H1 (cell line): ENCODE data around the gene STX18. TPM values are rescaled to one million over a fixed set of nuclear protein-coding genes. Genes with fewer than 3 reads are reported as not detected.

Experiments used
- CTCF ChIA-PET: fragments of 300-600 bp; sonication (Branson Sonifier 250); formaldehyde crosslinking; loops from one replicate; lab custom pipeline; 2021; ENCODE audit not compliant: partially characterized antibody; lab: Charles Lee
- POLR2A ChIA-PET: fragments of 300-600 bp; sonication (Branson Sonifier 250); formaldehyde crosslinking; loops from one replicate; lab custom pipeline; 2021; ENCODE audit warnings: inconsistent platforms; ENCODE audit not compliant: partially characterized antibody; lab: Charles Lee
- DNase-seq, 2 experiments: peaks; one replicate each; pipeline versions ENCODE4 v3.0.0 to v3.0.0-alpha.2; 2010 to 2022; ENCODE audit warnings: low spot score in 2 of 2, low read depth in 1 of 2, mixed read lengths in 1 of 2
- FAIRE-seq: peaks from 2 replicates; lab custom pipeline; 2011; peaks lifted over from hg19 to GRCh38; lab: Jason Lieb, UNC
- H2AFZ ChIP-seq: 2 replicates; pipeline ENCODE4 v1.8.1; 2012; ENCODE audit warnings: low read length, inconsistent platforms
- H2AK5ac ChIP-seq: 2 replicates; pipeline ENCODE4 v1.6.1; 2013; ENCODE audit warnings: low read depth, low read length
- H2BK120ac ChIP-seq: replicated peaks from 2 replicates; pipeline ENCODE3; 2013; ENCODE audit warnings: low read depth, low read length, inconsistent platforms
- H2BK12ac ChIP-seq: 2 replicates; pipeline ENCODE4 v1.6.1; 2013; ENCODE audit warnings: low read depth, low read length
- H2BK15ac ChIP-seq: 2 replicates; pipeline ENCODE4 v1.6.1; 2013; ENCODE audit warnings: low read length
- H2BK20ac ChIP-seq: 2 replicates; pipeline ENCODE4 v1.6.1; 2013; ENCODE audit warnings: low read length
- H2BK5ac ChIP-seq: 2 replicates; pipeline ENCODE4 v1.6.1; 2013; ENCODE audit warnings: low read depth, low read length
- H3K14ac ChIP-seq: 2 replicates; pipeline ENCODE4 v1.6.1; 2013; ENCODE audit warnings: inconsistent platforms; ENCODE audit not compliant: insufficient read length
- H3K18ac ChIP-seq: 2 replicates; pipeline ENCODE4 v1.6.1; 2013; ENCODE audit warnings: low read length; ENCODE audit errors: extremely low read depth
- H3K23ac ChIP-seq: 2 replicates; pipeline ENCODE4 v1.6.1; 2013; ENCODE audit warnings: inconsistent platforms; ENCODE audit not compliant: insufficient read length
- H3K23me2 ChIP-seq: 2 replicates; pipeline ENCODE4 v1.6.1; 2013; ENCODE audit warnings: low read depth, low read length
- H3K27ac ChIP-seq: 2 replicates; pipeline ENCODE4 v1.6.1; 2011; ENCODE audit warnings: low read depth, low read length, inconsistent platforms
- H3K27me3 ChIP-seq, 4 experiments: replicated peaks in 1 of 4; 1 replicate in 1 of 4; 2 replicates in 3 of 4; pipeline versions ENCODE4 v1.6.1 to v1.8.1; 2011 to 2013; ENCODE audit warnings: low read length in 3 of 4, mild to moderate bottlenecking in 3 of 4, inconsistent platforms in 2 of 4, mixed read lengths in 2 of 4, moderate library complexity in 1 of 4; ENCODE audit not compliant: control insufficient read depth in 3 of 4, insufficient read depth in 3 of 4; ENCODE audit errors: extremely low read depth in 1 of 4
- H3K36me3 ChIP-seq, 4 experiments: 2 replicates each; pipeline versions ENCODE4 v1.6.1 to v1.8.1; 2011 to 2013; ENCODE audit warnings: mild to moderate bottlenecking in 4 of 4, low read length in 3 of 4, moderate library complexity in 2 of 4, control low read depth in 1 of 4, inconsistent platforms in 1 of 4; ENCODE audit not compliant: insufficient read depth in 4 of 4, control insufficient read depth in 2 of 4
- H3K4ac ChIP-seq: replicated peaks from 2 replicates; pipeline ENCODE3; 2013; ENCODE audit warnings: low read length, low read depth, mixed read lengths, inconsistent platforms; ENCODE audit not compliant: insufficient read length
- H3K4me1 ChIP-seq, 4 experiments: replicated peaks in 1 of 4; 1 replicate in 1 of 4; 2 replicates in 3 of 4; pipeline versions ENCODE4 v1.6.1 to v1.8.1; 2011 to 2013; ENCODE audit warnings: low read length in 3 of 4, inconsistent platforms in 2 of 4, mixed read lengths in 1 of 4; ENCODE audit not compliant: insufficient read depth in 4 of 4, control insufficient read depth in 3 of 4
- H3K4me2 ChIP-seq, 2 experiments: 2 replicates each; pipeline versions ENCODE4 v1.6.1 to v1.8.1; 2011 to 2013; ENCODE audit warnings: low read depth in 2 of 2, low read length in 2 of 2, control low read depth in 1 of 2, inconsistent platforms in 1 of 2, mild to moderate bottlenecking in 1 of 2; ENCODE audit not compliant: insufficient read depth in 1 of 2
- H3K4me3 ChIP-seq, 4 experiments: fragments of 200-600, 300-600 bp in 1 of 4; sonication (generic), shearing (Covaris generic), sonication (Bioruptor Twin) in 1 of 4; 2 replicates each; pipeline versions ENCODE4 v1.5.1 to v1.8.1; 2011 to 2016; ENCODE audit warnings: low read length in 4 of 4, low read depth in 3 of 4, control low read depth in 2 of 4, inconsistent platforms in 2 of 4, mild to moderate bottlenecking in 2 of 4, mixed read lengths in 1 of 4, moderate library complexity in 1 of 4; ENCODE audit not compliant: insufficient read depth in 2 of 4; ENCODE audit errors: extremely low read depth in 1 of 4
- H3K56ac ChIP-seq: replicated peaks from 2 replicates; pipeline ENCODE3; 2013; ENCODE audit warnings: low read depth, mild to moderate bottlenecking, mixed read lengths, low read length, inconsistent platforms; ENCODE audit not compliant: insufficient read length
- H3K79me1 ChIP-seq: 2 replicates; pipeline ENCODE4 v1.6.1; 2013; ENCODE audit warnings: low read depth, low read length, control low read depth
- H3K79me2 ChIP-seq, 2 experiments: 2 replicates each; pipeline versions ENCODE4 v1.6.1 to v1.8.1; 2012 to 2013; ENCODE audit warnings: low read length in 2 of 2, mild to moderate bottlenecking in 2 of 2, inconsistent platforms in 1 of 2; ENCODE audit not compliant: insufficient read depth in 2 of 2, control insufficient read depth in 1 of 2
- H3K9ac ChIP-seq, 4 experiments: replicated peaks in 1 of 4; 1 replicate in 1 of 4; 2 replicates in 3 of 4; pipeline versions ENCODE4 v1.6.1 to v1.8.1; 2011 to 2013; ENCODE audit warnings: low read depth in 3 of 4, low read length in 3 of 4, control low read depth in 2 of 4, mild to moderate bottlenecking in 2 of 4, moderate library complexity in 2 of 4, inconsistent platforms in 1 of 4; ENCODE audit errors: extremely low read depth in 1 of 4
- H3K9me3 ChIP-seq, 2 experiments: 2 replicates each; pipeline versions ENCODE4 v1.6.1 to v1.8.1; 2012 to 2013; ENCODE audit warnings: mild to moderate bottlenecking in 2 of 2, moderate library complexity in 2 of 2, control low read depth in 1 of 2, inconsistent platforms in 1 of 2, low read depth in 1 of 2, low read length in 1 of 2, mixed read lengths in 1 of 2; ENCODE audit not compliant: insufficient read depth in 2 of 2
- H4K20me1 ChIP-seq, 2 experiments: replicated peaks in 1 of 2; 2 replicates each; pipeline versions ENCODE3 to v1.8.1; 2011 to 2013; ENCODE audit warnings: inconsistent platforms in 2 of 2, low read length in 2 of 2, mild to moderate bottlenecking in 1 of 2; ENCODE audit not compliant: insufficient read depth in 2 of 2, control insufficient read depth in 1 of 2
- H4K5ac ChIP-seq: 2 replicates; pipeline ENCODE4 v1.6.1; 2013; ENCODE audit warnings: low read length, low read depth, mixed read lengths, inconsistent platforms; ENCODE audit not compliant: insufficient read length
- H4K8ac ChIP-seq: 2 replicates; pipeline ENCODE4 v1.8.0; 2013; ENCODE audit warnings: mild to moderate bottlenecking, moderate library complexity, low read length, inconsistent platforms; ENCODE audit not compliant: insufficient read depth; ENCODE audit errors: extremely low read depth
- H4K91ac ChIP-seq: replicated peaks from 2 replicates; pipeline ENCODE3; 2013; ENCODE audit warnings: low read length, mixed read lengths, inconsistent platforms; ENCODE audit not compliant: insufficient read length
- CEBPB ChIP-seq: IDR thresholded peaks from 2 replicates; pipeline ENCODE4 v1.6.1; 2012; ENCODE audit warnings: low read depth, low read length
- JUN ChIP-seq: IDR thresholded peaks from 2 replicates; pipeline ENCODE4 v1.6.1; 2011; ENCODE audit warnings: low read depth, mild to moderate bottlenecking, improper control_type of control experiment, low read length
- POU5F1 ChIP-seq: IDR thresholded peaks from 2 replicates; pipeline ENCODE4 v1.6.1; 2011; ENCODE audit warnings: low read depth, mild to moderate bottlenecking, low read length, moderate library complexity
- RFX5 ChIP-seq: IDR thresholded peaks from 2 replicates; pipeline ENCODE4 v1.6.1; 2011; ENCODE audit warnings: low read depth, low read length, improper control_type of control experiment, borderline replicate concordance
- RNF2 ChIP-seq: fragments of 200-900, 300-1000 bp; sonication (generic); IDR thresholded peaks from 2 replicates; pipeline ENCODE4 v1.7.1; 2016; ENCODE audit warnings: borderline replicate concordance, low read depth, mild to moderate bottlenecking, antibody characterized with exemption, low read length; ENCODE audit not compliant: poor library complexity, severe bottlenecking; ENCODE audit errors: missing control alignments
- RXRA ChIP-seq: IDR thresholded peaks from 2 replicates; pipeline ENCODE4 v1.6.1; 2011; ENCODE audit warnings: low read depth, mild to moderate bottlenecking, low read length, moderate library complexity; ENCODE audit not compliant: insufficient read depth
- SIN3A ChIP-seq, 2 experiments: IDR thresholded peaks in 1 of 2; conservative IDR thresholded peaks in 1 of 2; 2 replicates each; pipeline ENCODE4 v1.6.1; 2011 to 2012; ENCODE audit warnings: low read length in 2 of 2, improper control_type of control experiment in 1 of 2, low read depth in 1 of 2, mild to moderate bottlenecking in 1 of 2
- TCF12 ChIP-seq: IDR thresholded peaks from 2 replicates; pipeline ENCODE4 v1.6.1; 2011; ENCODE audit warnings: low read depth, mild to moderate bottlenecking, low read length
- WGBS, 2 experiments: shearing (Covaris generic) in 1 of 2; methylation state at CpG; one replicate each; pipeline versions ENCODE4 v1.1.6 to v1.1.7; 2013 to 2015; ENCODE audit warnings: low lambda C conversion rate in 2 of 2, mixed read lengths in 2 of 2, inconsistent platforms in 1 of 2, low coverage in 1 of 2, missing lambda C conversion rate in 1 of 2; ENCODE audit not compliant: insufficient replicate concordance in 2 of 2, insufficient coverage in 1 of 2, insufficient read length in 1 of 2; ENCODE audit errors: extremely low coverage in 1 of 2, missing lambda C conversion rate in 1 of 2; 5-methylcytosine and 5-hydroxymethylcytosine counted together
- polyA plus RNA-seq, 7 experiments: library from polyadenylated mRNA; depleted of rRNA in 3 of 7; stranded (reverse) in 5 of 7; unstranded in 2 of 7; fragments of >200 nt in 5 of 7; fragments of 200-250 nt in 2 of 7; gene quantifications; 1 replicate in 5 of 7; 2 replicates in 1 of 7; 4 replicates in 1 of 7; pipeline versions ENCODE4 v1.2.1 to v1.2.3, GENCODE V29; 2011 to 2013; ENCODE audit warnings: missing spikeins in 2 of 7, mixed read lengths in 2 of 7
- total RNA-seq: library from RNA; stranded (reverse); fragmentation: NEBNext Ultra II Directional; extraction: Animal tissue kit (Norgen Biotek cat#: 25700); gene quantifications from 2 replicates; pipeline ENCODE4 v1.2.1, GENCODE V29; 2021
- TF ChIP-seq, protein P1 (sequence below): IDR thresholded peaks from 2 replicates; pipeline ENCODE4 v1.6.1; 2012; ENCODE audit warnings: inconsistent platforms
- TF ChIP-seq, protein P2 (sequence below), 3 experiments: IDR thresholded peaks; 1 replicate in 2 of 3; 2 replicates in 1 of 3; pipeline versions ENCODE4 v1.5.1 to v1.6.1; 2011; ENCODE audit warnings: low read length in 3 of 3, mild to moderate bottlenecking in 3 of 3, inconsistent platforms in 2 of 3, low read depth in 1 of 3, moderate library complexity in 1 of 3; ENCODE audit not compliant: insufficient read depth in 1 of 3; ENCODE audit errors: control extremely low read depth in 1 of 3

The STX18 gene
- total and polyA plus RNA-seq, 2 of the 8 experiments (the other 6 are each of a cell fraction or from before 2014, with no cell fraction given), result 14.6 to 18.3 TPM

DNA sequence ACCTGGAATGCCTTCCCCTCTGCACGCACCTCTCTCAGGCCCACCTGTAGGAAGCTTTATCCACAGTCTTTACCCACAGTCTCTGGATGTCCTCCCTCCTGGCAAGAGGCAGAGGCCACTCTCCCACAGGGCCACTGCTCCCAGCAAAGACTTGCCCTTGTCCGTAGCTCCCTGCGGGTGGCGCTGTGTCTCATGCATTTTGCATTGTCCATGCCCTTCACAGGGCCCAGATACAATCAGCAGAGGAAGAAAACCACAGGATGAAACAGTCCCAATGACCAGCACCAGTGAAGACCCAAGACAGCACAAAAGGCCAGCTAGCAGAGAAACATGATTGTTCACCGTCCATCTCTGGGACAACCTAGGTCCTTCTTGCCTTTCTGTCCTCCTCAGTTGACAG, 157.0 kb downstream of the STX18 start:
- no peak overlapping the region for H3K9ac ChIP-seq
- H4K5ac ChIP-seq, result no peak overlapping the region
- H2BK12ac ChIP-seq, result no peak overlapping the region
- H4K20me1 ChIP-seq, result no peaks in the 10 kb centered on the region
- CTCF ChIA-PET, result interaction anchor here (0.6 to 4.1 kb wide), 25 partner anchors 9 to 191 kb away, joined by 3 to 28 read pairs (median 4); no protein-coding TSS in a partner anchor
- H3K56ac ChIP-seq, result no peak overlapping the region
- H3K27ac ChIP-seq, result no peak overlapping the region
- peaks cover 18% of the 10 kb centered on the region; the same call in 1 of the 2 replicates for H3K23me2 ChIP-seq
- H4K91ac ChIP-seq, result no peak overlapping the region
- POLR2A ChIA-PET, result interaction anchor here (1.3 kb wide), 1 partner anchor 9 kb away, joined by 3 read pairs; no protein-coding TSS in a partner anchor
- no peak overlapping the region for H2AK5ac ChIP-seq
- H3K14ac ChIP-seq, result no peak overlapping the region
- no peaks in the 10 kb centered on the region for H3K9me3 ChIP-seq
- peak overlapping the region; percentile 13; the same call in 1 of the 2 replicates for H2BK15ac ChIP-seq
- 30% methylated on average over 5 of the region's 5 CpGs; no CpG with 5 or more reads in 1 of the 2 experiments for WGBS, 2 experiments
- H3K4ac ChIP-seq, result no peak overlapping the region
- no peaks in the 10 kb centered on the region for H3K79me2 ChIP-seq
- H3K36me3 ChIP-seq, result no peaks in the 10 kb centered on the region
- peaks cover 8 to 35% (median 26%) of the 10 kb centered on the region in 4 experiments; a peak in 6 of 7 replicates for H3K27me3 ChIP-seq
- DNase-seq (peak; percentile 31 to 78), FAIRE-seq (peak; percentile 96)
- H3K4me2 ChIP-seq, result no peak overlapping the region
- H3K4me3 ChIP-seq, result no peak overlapping the region
- H2AFZ ChIP-seq, result no peak overlapping the region
- H4K8ac ChIP-seq, result no peak overlapping the region
- peaks cover 0 to 15% (median 2%) of the 10 kb centered on the region in 4 experiments; a peak in 6 of 7 replicates for H3K4me1 ChIP-seq
- H2BK20ac ChIP-seq, result no peak overlapping the region
- H3K79me1 ChIP-seq, result no peaks in the 10 kb centered on the region
- no peak overlapping the region for H2BK120ac ChIP-seq
- H2BK5ac ChIP-seq, result no peak overlapping the region
- H3K18ac ChIP-seq, result no peak overlapping the region
- no peak overlapping the region for H3K23ac ChIP-seq
- TF ChIP-seq POU5F1, result no peak
- no peak for TF ChIP-seq RNF2
- no peak for TF ChIP-seq TCF12
- 0 out of 2 replicates have a peak, but pooled peaks have one; percentile 10 for TF ChIP-seq RFX5
- TF ChIP-seq RXRA, result no peak
- no peak for TF ChIP-seq JUN
- TF ChIP-seq, protein P1, sequence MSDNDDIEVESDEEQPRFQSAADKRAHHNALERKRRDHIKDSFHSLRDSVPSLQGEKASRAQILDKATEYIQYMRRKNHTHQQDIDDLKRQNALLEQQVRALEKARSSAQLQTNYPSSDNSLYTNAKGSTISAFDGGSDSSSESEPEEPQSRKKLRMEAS, result peak; percentile 40
- peak in 1 of 2 experiments; percentile 62; a peak in 1 of 4 replicates for TF ChIP-seq SIN3A (conservative IDR thresholded peaks at IDR 0.05 in 1 of 2, IDR thresholded peaks at IDR 0.05 in 1 of 2; ENCODE audit: low read depth in 1 of 2, low read length in 2 of 2)
- no peak for TF ChIP-seq CEBPB
- TF ChIP-seq, protein P2, sequence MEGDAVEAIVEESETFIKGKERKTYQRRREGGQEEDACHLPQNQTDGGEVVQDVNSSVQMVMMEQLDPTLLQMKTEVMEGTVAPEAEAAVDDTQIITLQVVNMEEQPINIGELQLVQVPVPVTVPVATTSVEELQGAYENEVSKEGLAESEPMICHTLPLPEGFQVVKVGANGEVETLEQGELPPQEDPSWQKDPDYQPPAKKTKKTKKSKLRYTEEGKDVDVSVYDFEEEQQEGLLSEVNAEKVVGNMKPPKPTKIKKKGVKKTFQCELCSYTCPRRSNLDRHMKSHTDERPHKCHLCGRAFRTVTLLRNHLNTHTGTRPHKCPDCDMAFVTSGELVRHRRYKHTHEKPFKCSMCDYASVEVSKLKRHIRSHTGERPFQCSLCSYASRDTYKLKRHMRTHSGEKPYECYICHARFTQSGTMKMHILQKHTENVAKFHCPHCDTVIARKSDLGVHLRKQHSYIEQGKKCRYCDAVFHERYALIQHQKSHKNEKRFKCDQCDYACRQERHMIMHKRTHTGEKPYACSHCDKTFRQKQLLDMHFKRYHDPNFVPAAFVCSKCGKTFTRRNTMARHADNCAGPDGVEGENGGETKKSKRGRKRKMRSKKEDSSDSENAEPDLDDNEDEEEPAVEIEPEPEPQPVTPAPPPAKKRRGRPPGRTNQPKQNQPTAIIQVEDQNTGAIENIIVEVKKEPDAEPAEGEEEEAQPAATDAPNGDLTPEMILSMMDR (IDR thresholded peaks at IDR 0.05; ENCODE audit: control extremely low read depth in 1 of 3, insufficient read depth in 1 of 3, low read depth in 1 of 3, low read length in 3 of 3), result peak in 2 of 3 experiments; percentile 88 to 95; a peak in 3 of 4 replicates
